GM10266 (cell line): ENCODE results near the gene SLC35F1.

ENCODE experiments used
- DNase-seq: peaks from one replicate; pipeline ENCODE4 v3.0.0; 2012; ENCODE audit errors: extremely low spot score
- TF ChIP-seq, protein P1 (sequence below): IDR thresholded peaks from 2 replicates; pipeline ENCODE4 v1.5.1; 2012; ENCODE audit warnings: mild to moderate bottlenecking, low read depth; ENCODE audit not compliant: control insufficient read depth, insufficient read depth; ENCODE audit errors: missing control alignments

Gene SLC35F1

DNA sequence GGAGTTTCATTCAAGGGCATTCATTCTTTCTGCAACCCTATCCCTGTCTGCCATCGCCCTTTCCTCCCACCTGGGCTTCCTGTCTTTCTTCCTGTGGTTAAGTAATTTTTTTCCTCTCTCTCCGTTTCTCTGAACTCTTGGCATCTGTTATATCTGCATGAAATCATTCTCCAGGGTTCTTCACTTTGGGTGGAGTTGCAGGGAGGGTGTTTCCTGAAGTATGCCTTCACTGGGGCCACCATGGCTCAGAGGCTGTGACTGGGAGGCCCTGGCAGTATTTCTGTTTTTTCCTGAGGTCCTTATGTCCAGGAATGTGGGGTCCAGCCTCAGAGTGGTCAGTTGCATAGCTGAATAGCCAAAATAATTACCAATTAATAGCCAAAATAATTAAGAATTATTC lies 137.2 kb downstream of the SLC35F1 start:
- no peak for DNase-seq
- TF ChIP-seq, protein P1, sequence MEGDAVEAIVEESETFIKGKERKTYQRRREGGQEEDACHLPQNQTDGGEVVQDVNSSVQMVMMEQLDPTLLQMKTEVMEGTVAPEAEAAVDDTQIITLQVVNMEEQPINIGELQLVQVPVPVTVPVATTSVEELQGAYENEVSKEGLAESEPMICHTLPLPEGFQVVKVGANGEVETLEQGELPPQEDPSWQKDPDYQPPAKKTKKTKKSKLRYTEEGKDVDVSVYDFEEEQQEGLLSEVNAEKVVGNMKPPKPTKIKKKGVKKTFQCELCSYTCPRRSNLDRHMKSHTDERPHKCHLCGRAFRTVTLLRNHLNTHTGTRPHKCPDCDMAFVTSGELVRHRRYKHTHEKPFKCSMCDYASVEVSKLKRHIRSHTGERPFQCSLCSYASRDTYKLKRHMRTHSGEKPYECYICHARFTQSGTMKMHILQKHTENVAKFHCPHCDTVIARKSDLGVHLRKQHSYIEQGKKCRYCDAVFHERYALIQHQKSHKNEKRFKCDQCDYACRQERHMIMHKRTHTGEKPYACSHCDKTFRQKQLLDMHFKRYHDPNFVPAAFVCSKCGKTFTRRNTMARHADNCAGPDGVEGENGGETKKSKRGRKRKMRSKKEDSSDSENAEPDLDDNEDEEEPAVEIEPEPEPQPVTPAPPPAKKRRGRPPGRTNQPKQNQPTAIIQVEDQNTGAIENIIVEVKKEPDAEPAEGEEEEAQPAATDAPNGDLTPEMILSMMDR = no peak

GRCh38 chr6:118054082-118054481 lies 147.0 kb downstream of the SLC35F1 start:
- TF ChIP-seq, protein P1 = no peak
- DNase-seq = no peak

- no peak for DNase-seq
- TF ChIP-seq, protein P1 = no peak
These were observed 154.6 kb downstream of the SLC35F1 start for GRCh38 chr6:118061666-118062065.

DNA sequence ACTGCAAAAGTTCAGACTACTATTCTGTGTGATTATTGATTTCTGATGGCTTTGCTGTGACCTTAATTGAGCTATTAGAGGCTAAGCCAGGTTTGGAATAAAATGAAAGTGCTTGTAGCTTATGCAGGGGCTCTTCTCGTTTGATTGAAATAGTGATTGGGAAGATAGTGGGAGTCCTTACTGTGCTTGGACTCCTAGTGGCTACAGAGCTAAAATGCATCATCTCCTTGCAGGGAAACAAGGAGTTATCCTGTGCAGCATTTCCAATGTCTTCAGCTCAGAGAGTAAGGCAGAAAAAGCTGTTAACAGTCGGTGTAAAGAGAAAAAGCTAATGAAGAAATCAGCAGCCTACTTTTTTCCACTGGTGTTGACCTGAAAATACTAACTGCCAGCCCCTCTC lies 173.5 kb downstream of the SLC35F1 start:
- DNase-seq = no peak

GRCh38 chr6:118083711-118084110 lies 176.6 kb downstream of the SLC35F1 start:
- TF ChIP-seq, protein P1 = no peak
- DNase-seq = no peak

More for the DNA sequence above, 173.5 kb downstream of the SLC35F1 start:
- TF ChIP-seq, protein P1 = no peak

DNA sequence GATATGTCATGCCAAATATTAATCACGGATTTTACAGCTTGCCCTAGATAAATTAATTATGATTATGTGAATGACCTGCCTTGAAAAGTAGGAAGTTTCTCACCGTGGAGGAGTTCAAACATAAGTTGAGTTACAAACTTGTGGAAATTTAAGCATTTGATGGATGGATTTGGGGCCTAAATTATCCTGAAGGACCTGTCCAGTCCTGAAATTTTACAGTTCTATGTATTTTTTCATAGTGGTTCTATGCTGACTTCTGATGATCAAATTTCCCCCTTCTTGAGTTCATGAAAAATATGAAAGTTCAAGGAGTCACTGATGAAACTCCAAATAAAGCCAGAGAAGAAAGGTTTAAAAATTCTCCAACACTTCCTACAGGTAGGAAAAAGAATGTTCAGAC lies 178.6 kb downstream of the SLC35F1 start:
- no peak for DNase-seq
- TF ChIP-seq, protein P1 = no peak

DNA sequence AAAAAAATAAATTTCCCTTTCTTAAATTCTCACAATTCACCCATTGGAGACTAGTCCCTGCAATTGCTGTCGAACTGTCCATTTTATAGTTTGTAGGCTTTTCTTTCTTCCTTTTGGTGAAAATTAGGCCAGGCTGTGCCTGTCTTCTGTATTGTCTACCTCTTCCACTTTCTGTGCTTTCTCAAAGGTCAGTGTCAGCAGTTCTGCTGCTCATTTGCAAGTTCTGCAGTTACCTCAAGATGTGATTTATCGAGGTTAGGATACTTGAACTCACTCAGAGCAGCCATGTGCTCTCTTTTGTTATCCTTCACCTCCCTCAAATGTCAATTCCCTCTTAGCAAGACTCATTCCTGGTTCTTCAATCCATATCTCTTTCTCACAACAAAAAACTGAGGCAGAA lies 179.1 kb downstream of the SLC35F1 start:
- TF ChIP-seq, protein P1 = no peak
- DNase-seq = no peak
